GM12875 (cell line): ENCODE results near the gene TCEA3.

Experiments
- H3K4me3 ChIP-seq: one replicate; pipeline ENCODE4 v1.5.1; 2011; ENCODE audit warnings: low read depth, low read length, control low read depth
- TF ChIP-seq, protein P1 (sequence below): IDR thresholded peaks from 2 replicates; pipeline ENCODE4 v1.5.1; 2011; ENCODE audit warnings: low read depth, mild to moderate bottlenecking, control low read depth, inconsistent platforms, low read length, moderate library complexity, borderline replicate concordance; ENCODE audit not compliant: insufficient read depth

Gene TCEA3

DNA sequence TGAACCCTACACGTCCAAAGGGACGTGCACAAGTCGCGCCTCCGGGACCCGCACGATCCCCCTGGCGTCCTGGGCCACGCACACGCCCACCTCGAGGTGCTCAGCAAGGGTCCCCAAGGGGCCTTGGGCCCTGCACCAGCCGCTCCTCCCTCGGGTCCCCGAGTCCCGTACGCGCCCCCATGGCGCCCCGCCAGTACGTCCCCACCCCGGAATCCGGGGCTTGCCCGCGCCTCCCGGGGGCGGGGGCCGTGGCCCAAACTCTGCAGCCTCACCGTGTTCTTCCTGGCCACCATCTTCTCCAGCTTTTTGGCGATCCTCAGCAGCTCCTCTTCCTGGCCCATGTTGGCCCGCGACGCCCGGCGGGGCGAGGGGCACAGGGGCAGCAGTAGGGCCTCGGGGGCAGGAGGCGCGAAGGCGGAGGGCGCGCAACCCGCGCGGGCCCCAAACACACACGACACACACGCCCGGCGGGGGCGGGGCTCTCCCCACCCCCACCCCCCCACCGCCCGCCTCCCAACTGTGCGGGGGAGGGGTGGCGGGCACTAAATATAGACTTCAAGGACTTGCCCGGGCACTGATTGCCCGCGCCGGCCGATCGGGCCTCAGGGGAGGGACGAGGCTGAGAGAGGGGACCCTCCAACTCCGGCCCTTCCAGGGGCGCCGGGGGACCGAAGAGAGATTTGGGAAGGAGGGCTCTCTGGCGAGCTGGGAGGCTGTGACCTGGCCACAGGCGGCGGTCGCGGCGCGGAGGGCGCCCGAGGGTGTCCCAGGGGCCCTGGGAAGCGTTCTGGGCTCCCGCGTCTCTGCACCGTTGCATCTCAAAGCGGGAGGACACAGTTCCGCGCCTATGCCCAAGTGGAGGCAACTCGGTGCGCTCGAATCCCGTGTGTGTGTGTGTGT, at the start of gene TCEA3:
Gene TCEA3, minus strand, starts transcription at position 456 of the 900 bp plus-strand sequence. Its CDS starts 115 bp downstream, at position 341.
- H3K4me3 ChIP-seq: no peak within 1 kb of the TSS

DNA sequence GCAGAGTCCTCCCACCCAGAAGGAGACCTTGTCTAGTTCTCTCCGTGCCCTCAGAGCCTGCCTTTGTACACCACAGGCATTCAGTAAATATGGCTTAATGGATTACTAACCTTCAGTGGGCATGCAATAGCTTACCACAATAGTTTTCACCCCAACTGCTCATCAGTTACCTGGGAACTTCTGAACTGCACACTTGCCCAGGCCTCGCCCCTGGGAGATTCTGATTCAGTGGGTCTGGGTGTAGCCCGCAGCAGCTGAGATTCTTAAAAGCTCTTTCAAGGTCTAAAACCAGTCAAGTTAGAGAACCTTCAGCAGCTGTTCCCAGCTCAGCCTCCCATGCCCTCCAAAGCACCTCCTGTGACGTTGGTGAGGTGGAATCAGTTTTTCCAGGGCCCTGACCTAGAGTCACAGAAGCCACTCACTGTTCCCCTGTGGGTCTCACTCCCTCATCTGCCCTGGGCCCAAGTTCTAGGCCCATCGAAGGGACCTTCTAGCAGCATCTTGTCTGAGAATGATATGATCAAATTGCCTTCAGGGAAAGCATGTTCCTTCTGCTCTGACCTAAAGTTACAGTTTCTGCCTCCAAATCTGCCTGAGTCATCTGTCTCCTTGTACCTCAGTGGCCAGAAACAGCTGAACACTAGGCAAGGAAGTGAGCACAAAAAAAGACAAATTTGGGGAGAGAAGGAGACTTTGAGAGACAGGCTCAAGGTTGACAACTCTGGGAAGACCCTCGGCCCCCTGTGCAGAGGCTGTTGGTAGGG, 48.7 kb upstream of the TCEA3 start:
- H3K4me3 ChIP-seq: no peak overlapping the region
- TF ChIP-seq, protein P1, sequence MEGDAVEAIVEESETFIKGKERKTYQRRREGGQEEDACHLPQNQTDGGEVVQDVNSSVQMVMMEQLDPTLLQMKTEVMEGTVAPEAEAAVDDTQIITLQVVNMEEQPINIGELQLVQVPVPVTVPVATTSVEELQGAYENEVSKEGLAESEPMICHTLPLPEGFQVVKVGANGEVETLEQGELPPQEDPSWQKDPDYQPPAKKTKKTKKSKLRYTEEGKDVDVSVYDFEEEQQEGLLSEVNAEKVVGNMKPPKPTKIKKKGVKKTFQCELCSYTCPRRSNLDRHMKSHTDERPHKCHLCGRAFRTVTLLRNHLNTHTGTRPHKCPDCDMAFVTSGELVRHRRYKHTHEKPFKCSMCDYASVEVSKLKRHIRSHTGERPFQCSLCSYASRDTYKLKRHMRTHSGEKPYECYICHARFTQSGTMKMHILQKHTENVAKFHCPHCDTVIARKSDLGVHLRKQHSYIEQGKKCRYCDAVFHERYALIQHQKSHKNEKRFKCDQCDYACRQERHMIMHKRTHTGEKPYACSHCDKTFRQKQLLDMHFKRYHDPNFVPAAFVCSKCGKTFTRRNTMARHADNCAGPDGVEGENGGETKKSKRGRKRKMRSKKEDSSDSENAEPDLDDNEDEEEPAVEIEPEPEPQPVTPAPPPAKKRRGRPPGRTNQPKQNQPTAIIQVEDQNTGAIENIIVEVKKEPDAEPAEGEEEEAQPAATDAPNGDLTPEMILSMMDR: no peak

More for the DNA sequence above, at the start of gene TCEA3:
- TF ChIP-seq, protein P1: no peak

DNA sequence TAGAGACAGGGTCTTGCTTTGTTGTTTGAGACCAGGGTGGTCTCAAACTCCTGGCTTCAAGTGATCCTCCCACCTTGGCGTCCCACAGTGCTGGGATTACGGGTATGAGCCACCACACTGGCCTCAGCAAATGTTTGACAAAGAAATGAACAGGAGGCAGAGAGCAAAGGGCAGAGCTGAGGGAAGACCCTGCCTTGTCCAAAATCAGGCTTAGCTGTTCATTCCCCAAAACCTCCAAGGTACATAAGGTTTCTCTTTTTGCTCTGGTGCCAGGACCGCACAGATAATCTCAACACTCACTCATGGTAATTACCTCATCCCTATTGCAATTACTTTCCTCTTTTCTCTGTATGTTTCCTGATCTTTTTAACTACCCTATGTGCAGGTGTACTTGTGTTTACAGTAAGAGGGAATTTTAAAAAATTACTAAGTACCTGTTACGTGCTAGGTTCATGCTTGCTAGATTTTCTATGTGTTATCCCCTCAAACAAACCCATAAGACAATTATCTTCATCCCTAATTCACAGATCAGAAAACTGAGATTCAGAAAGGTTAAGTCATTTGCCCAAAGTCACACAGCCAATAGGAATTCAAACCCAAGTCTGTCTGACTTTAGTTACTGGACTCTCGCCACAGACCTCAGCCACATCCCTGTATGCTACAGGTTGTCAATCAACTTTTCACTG, 47.9 kb upstream of the TCEA3 start:
- TF ChIP-seq, protein P1: no peak
- no peak overlapping the region for H3K4me3 ChIP-seq

DNA sequence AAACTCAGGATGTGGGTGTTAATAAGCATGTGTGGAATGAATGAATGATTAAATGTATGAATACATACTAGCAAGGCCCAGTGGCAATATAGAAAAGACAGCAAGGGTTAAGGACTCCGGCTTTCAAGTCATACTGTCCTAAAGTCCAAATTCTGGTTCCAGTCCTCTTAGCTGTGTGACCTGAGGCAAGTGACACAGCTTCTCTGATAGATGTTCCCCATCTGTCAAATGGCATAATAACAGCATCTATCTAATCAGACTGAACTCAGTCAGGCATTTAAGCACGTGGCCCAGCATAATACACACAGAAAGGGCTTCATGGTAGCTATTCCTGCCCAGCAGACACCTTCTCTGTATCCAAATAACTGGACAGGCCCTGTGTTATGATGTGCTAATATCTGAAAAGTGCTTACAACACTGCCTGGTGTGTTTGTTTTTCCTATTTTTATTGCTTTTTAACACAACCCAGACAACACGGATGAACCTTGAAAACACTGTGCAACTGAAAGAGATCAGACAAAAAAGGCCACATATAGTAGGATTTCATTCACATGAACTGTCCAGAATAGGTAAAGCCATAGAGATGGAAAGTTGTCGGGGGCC, 47.0 kb upstream of the TCEA3 start:
- TF ChIP-seq, protein P1: no peak
- H3K4me3 ChIP-seq: no peak overlapping the region

DNA sequence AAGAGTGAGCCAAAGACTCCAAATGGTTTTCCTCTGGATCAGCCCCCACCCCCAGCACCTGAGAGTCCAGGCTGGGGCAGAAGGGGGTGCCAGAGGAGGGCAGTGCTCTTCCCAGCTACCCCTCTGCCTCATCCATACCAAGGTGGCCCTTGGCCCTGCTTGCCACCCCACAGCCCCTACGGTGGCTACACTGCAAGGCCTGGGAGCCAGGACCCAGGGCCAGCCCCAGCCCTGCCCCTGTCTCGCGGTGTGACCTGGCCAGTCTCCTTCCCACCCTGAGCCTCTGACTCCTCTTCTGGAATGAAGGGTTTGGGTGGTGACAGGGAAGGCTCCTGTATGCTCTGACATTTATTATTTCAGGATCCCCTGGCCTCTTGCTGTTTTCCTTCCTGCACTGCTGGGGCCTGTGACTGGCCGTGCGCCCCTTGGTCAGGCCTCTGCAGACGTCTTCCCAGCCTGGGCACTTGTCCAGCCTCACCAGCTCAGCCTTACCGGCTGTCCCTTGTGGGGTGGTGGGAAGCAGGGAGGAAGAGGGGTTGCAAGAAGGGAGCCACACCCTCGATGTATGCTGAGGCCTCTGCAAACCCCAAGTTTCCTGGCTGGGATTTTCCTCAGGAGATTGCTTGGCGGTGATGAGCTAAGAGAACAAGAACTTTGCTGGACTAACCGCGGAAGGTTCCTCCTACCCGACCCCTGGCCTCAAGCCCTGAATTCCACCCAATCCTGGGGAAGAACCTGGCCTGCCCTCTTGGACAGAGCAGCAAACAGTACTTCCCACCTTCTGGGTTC, 45.9 kb upstream of the TCEA3 start:
- no peak overlapping the region for H3K4me3 ChIP-seq
- TF ChIP-seq, protein P1: no peak

DNA sequence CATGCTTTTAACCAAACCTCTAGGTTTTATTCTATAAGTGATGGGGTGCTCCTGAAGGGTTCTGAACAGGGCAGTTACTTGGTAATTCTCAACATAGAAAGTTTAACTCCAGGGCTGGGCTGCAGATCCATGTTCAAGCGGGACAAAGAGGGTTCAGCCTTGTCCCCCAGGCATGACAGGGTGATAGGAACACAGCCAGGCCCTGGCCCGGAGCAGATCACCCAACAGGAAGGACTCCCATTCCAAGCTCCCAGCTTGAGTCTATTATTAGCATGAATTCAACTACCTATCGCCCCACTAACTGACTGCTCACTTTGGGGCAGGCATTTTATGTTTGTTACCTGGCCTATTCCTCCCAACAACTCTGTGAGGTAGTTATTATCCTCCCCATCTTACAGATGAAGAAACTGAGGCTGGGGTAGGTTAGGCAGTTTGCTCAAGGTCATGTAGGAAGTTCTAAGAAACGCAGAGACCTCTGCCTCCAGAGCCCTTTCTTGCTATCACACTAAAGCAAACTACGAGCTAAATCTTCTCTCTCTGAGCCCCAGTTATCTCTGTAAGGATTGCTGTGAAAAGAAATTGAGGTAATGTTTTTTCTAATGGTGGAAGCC, 44.9 kb upstream of the TCEA3 start:
- TF ChIP-seq, protein P1: no peak
- H3K4me3 ChIP-seq: no peak overlapping the region
